B cell (primary cell): ENCODE data around the gene CASP1. TPM values are rescaled to one million over a fixed set of nuclear protein-coding genes. Genes with fewer than 3 reads are reported as not detected.
"Not testable (repeated sequence)": the region's sequence is repeated elsewhere in the genome, so short reads cannot be mapped to it uniquely, and the experiment has no call there.

Experiments used
- ATAC-seq: fragments of 200-7000 bp; cut with Tn5 transposase; one replicate; pipeline ENCODE4 v1.10.0; 2021; ENCODE audit warnings: low read depth, mild to moderate bottlenecking, moderate number of reproducible peaks, moderate library complexity
- CTCF ChIA-PET: fragments of 350-600 bp; sonication (Branson Sonifier 250); formaldehyde crosslinking; loops from one replicate; lab custom pipeline; 2021; ENCODE audit warnings: antibody characterized with exemption, inconsistent platforms; lab: Charles Lee
- POLR2A ChIA-PET: fragments of 350-600 bp; sonication (Branson Sonifier 250); formaldehyde crosslinking; loops from one replicate; lab custom pipeline; 2021; ENCODE audit warnings: antibody characterized with exemption; lab: Charles Lee
- DNase-seq: peaks from one replicate; pipeline ENCODE4 v3.0.0; 2013
- H2AFZ ChIP-seq: 2 replicates; pipeline ENCODE4 v1.6.1; 2012; ENCODE audit warnings: mild to moderate bottlenecking, low read depth, low read length; ENCODE audit not compliant: insufficient read depth, poor library complexity, severe bottlenecking
- H3K27ac ChIP-seq, 2 donors: 1 replicate in 1 of 2; 2 replicates in 1 of 2; pipeline ENCODE4 v1.5.1; 2012 to 2013; ENCODE audit warnings: low read length in 2 of 2, mild to moderate bottlenecking in 2 of 2, moderate library complexity in 1 of 2
- H3K27me3 ChIP-seq, 4 experiments: fragments of 200-600 bp in 1 of 4; sonication (generic) in 1 of 4; replicated peaks in 1 of 4; 1 replicate in 2 of 4; 2 replicates in 2 of 4; pipeline versions ENCODE4 v1.6.1 to v1.7.0; 2013 to 2016; ENCODE audit warnings: low read length in 3 of 4, mild to moderate bottlenecking in 2 of 4, mixed read lengths in 1 of 4, moderate library complexity in 1 of 4; ENCODE audit not compliant: insufficient read depth in 4 of 4, control insufficient read depth in 3 of 4; ENCODE audit errors: control extremely low read depth in 1 of 4
- H3K36me3 ChIP-seq, 2 experiments: replicated peaks in 1 of 2; 1 replicate in 1 of 2; 2 replicates in 1 of 2; pipeline versions ENCODE4 v1.6.1 to v1.7.1; 2013; ENCODE audit warnings: low read length in 1 of 2; ENCODE audit not compliant: insufficient read depth in 2 of 2, control insufficient read depth in 1 of 2; ENCODE audit errors: control extremely low read depth in 1 of 2, extremely low read depth in 1 of 2
- H3K4me1 ChIP-seq, 2 donors: fragments of 200-600 bp in 1 of 2; sonication (generic) in 1 of 2; 1 replicate in 1 of 2; 2 replicates in 1 of 2; pipeline versions ENCODE4 v1.5.1 to v1.6.1; 2013 to 2017; ENCODE audit warnings: low read length in 2 of 2; ENCODE audit not compliant: control insufficient read depth in 2 of 2, insufficient read depth in 2 of 2
- H3K4me2 ChIP-seq: replicated peaks from 2 replicates; pipeline ENCODE3; 2012; ENCODE audit warnings: mild to moderate bottlenecking, low read depth, low read length; ENCODE audit not compliant: poor library complexity, severe bottlenecking
- H3K4me3 ChIP-seq, 5 experiments: fragments of 200-600 bp in 1 of 5; sonication (generic) in 1 of 5; 1 replicate in 3 of 5; 2 replicates in 2 of 5; pipeline versions ENCODE4 v1.5.1 to v1.7.0; 2011 to 2016; ENCODE audit warnings: low read length in 4 of 5, mild to moderate bottlenecking in 4 of 5, low read depth in 2 of 5, control low read depth in 1 of 5, moderate library complexity in 1 of 5; ENCODE audit not compliant: insufficient read depth in 1 of 5; ENCODE audit errors: control extremely low read depth in 1 of 5, extremely low read depth in 1 of 5
- H3K79me2 ChIP-seq: fragments of 200-600 bp; sonication (generic); one replicate; pipeline ENCODE4 v1.6.0; 2016; ENCODE audit warnings: low read length; ENCODE audit not compliant: control insufficient read depth, insufficient read depth
- H3K9ac ChIP-seq: fragments of 200-600 bp; sonication (generic); 2 replicates; pipeline ENCODE4 v1.6.1; 2017; ENCODE audit warnings: mild to moderate bottlenecking, low read length, moderate library complexity
- H3K9me3 ChIP-seq, 3 donors: one replicate each; pipeline versions ENCODE4 v1.6.1 to v1.7.1; 2013; ENCODE audit warnings: low read length in 2 of 3; ENCODE audit not compliant: control insufficient read depth in 2 of 3, insufficient read depth in 1 of 3; ENCODE audit errors: control extremely low read depth in 1 of 3
- H4K20me1 ChIP-seq: 2 replicates; pipeline ENCODE4 v1.6.0; 2012; ENCODE audit warnings: mild to moderate bottlenecking, low read length; ENCODE audit not compliant: insufficient read depth, control insufficient read depth, poor library complexity, severe bottlenecking
- H3K27ac Mint-ChIP-seq: one replicate; pipeline ENCODE4 v1.8.0; 2021; ENCODE audit warnings: mixed read lengths
- H3K27me3 Mint-ChIP-seq: one replicate; pipeline ENCODE4 v1.8.0; 2021; ENCODE audit warnings: mixed read lengths
- H3K4me1 Mint-ChIP-seq: one replicate; pipeline ENCODE4 v1.8.0; 2021; ENCODE audit warnings: mixed read lengths
- H3K4me3 Mint-ChIP-seq: one replicate; pipeline ENCODE4 v1.8.0; 2021; ENCODE audit warnings: mixed read lengths
- H3K9me3 Mint-ChIP-seq: one replicate; pipeline ENCODE4 v1.8.0; 2022; ENCODE audit warnings: mixed read lengths; ENCODE audit not compliant: insufficient read depth
- CTCF ChIP-seq: fragments of 200-600 bp; IDR thresholded peaks from one replicate; pipeline ENCODE4 v1.8.0; 2022; ENCODE audit warnings: antibody characterized with exemption, mild to moderate bottlenecking
- EZH2 ChIP-seq: IDR thresholded peaks from 2 replicates; pipeline ENCODE4 v1.6.1; 2012; ENCODE audit warnings: borderline replicate concordance, low read depth, mild to moderate bottlenecking, moderate library complexity, low read length; ENCODE audit not compliant: insufficient read depth, poor library complexity, severe bottlenecking
- WGBS: methylation state at CpG from one replicate; pipeline ENCODE4 v1.1.5; 2013; ENCODE audit warnings: missing lambda C conversion rate; ENCODE audit not compliant: insufficient coverage; 5-methylcytosine and 5-hydroxymethylcytosine counted together
- intact Hi-C: fragments of 100-400 bp; cut with micrococcal nuclease; formaldehyde crosslinking; loops from one replicate; pipeline ENCODE4 v1.10.0; 2022
- polyA plus RNA-seq: library from polyadenylated mRNA; depleted of rRNA; stranded (reverse); fragments of >200 nt; gene quantifications from 2 replicates; pipeline ENCODE4 v1.2.3, GENCODE V29; 2012
- total RNA-seq, 2 donors: library from RNA; stranded (reverse); fragments of 120-200 nt in 1 of 2; gene quantifications; 1 replicate in 1 of 2; 2 replicates in 1 of 2; pipeline versions ENCODE4 v1.2.3 to v1.2.4, GENCODE V29; 2013 to 2022

Gene CASP1
- total and polyA plus RNA-seq, 2 donors (not counting 1 experiment from before 2014, with no cell fraction given), result 28.4 to 31.9 TPM

GRCh38 chr11:105044557-105045524 is 9.9 kb upstream of the CASP1 start, which contains the start of gene CARD16:
Gene CARD16 (minus strand): TSS chr11:105045335. CDS start chr11:105045297, 38 bp downstream.
- peak within 1 kb of the TSS; percentile 68 to 75 for H3K27ac ChIP-seq
- POLR2A ChIA-PET, H4K20me1 ChIP-seq, H3K9me3 ChIP-seq, H3K9me3 Mint-ChIP-seq, H3K27me3 Mint-ChIP-seq, CTCF ChIA-PET, H3K27me3 ChIP-seq: not testable (repeated sequence)
- peak; percentile 64 for DNase-seq
- H3K27ac Mint-ChIP-seq, result peak within 1 kb of the TSS; percentile 92
- H3K9ac ChIP-seq, result peak within 1 kb of the TSS; percentile 87
- peaks cover 0 to 18% of the 10 kb centered on the region in 2 experiments for H3K36me3 ChIP-seq
- peak within 1 kb of the TSS; percentile 88 for H2AFZ ChIP-seq
- H3K4me3 Mint-ChIP-seq, result peak within 1 kb of the TSS; percentile 90
- 0% methylated on average over 1 of the region's 5 CpGs for WGBS
- peak; percentile 93 for ATAC-seq
- peaks cover 29 to 37% of the 10 kb centered on the region in 2 donors for H3K4me1 ChIP-seq
- intact Hi-C loops, result loop anchor here (10.0 kb wide), 1 partner anchor 250 kb away; no protein-coding TSS in a partner anchor
- peak within 1 kb of the TSS; percentile 70 for H3K4me2 ChIP-seq
- peak within 1 kb of the TSS; percentile 59 to 95 (median 68) for H3K4me3 ChIP-seq
- peaks cover 42% of the 10 kb centered on the region for H3K4me1 Mint-ChIP-seq
- peaks cover 37% of the 10 kb centered on the region for H3K79me2 ChIP-seq

- peak overlapping the region; percentile 65 for H3K4me2 ChIP-seq
- H3K9me3 ChIP-seq, result peaks cover 0 to 7% (median 2%) of the 10 kb centered on the region in 3 donors
- no peak overlapping the region for H2AFZ ChIP-seq
- no peaks in the 10 kb centered on the region for H4K20me1 ChIP-seq
- Mint-ChIP-seq H3K27ac (no peak overlapping the region), H3K4me1 (peaks cover 45% of the 10 kb centered on the region), H3K9me3 (no peaks in the 10 kb centered on the region), H3K27me3 (no peaks in the 10 kb centered on the region), H3K4me3 (no peak overlapping the region)
- ChIA-PET CTCF (no interaction called here), POLR2A (no interaction called here)
- no peak overlapping the region for H3K27ac ChIP-seq
- peak overlapping the region in 2 of 5 experiments; percentile 23 to 95 for H3K4me3 ChIP-seq
- no peak for TF ChIP-seq CTCF
- no peak for TF ChIP-seq EZH2
- no peak for ATAC-seq
- intact Hi-C loops, result loop anchor here (10.0 kb wide), 1 partner anchor 247 kb away; no protein-coding TSS in a partner anchor
- no peak overlapping the region for H3K9ac ChIP-seq
- H3K27me3 ChIP-seq, result no peaks in the 10 kb centered on the region
- WGBS, result no CpG with 5 or more reads among the region's 3 CpGs
- peaks cover 37% of the 10 kb centered on the region for H3K79me2 ChIP-seq
- no peak for DNase-seq
- H3K4me1 ChIP-seq, result peaks cover 29 to 37% of the 10 kb centered on the region in 2 donors
- peaks cover 0 to 24% of the 10 kb centered on the region in 2 experiments for H3K36me3 ChIP-seq
Measured at GRCh38 chr11:105042178-105042577, 7.2 kb upstream of the CASP1 start.
